ENCODE results near the gene FADS2. TPM values are rescaled to one million over a fixed set of nuclear protein-coding genes. Genes with fewer than 3 reads are reported as not detected.

Gene FADS2
- total RNA-seq, 1 experiment from 2014 or later, result 1,097 TPM

DNA sequence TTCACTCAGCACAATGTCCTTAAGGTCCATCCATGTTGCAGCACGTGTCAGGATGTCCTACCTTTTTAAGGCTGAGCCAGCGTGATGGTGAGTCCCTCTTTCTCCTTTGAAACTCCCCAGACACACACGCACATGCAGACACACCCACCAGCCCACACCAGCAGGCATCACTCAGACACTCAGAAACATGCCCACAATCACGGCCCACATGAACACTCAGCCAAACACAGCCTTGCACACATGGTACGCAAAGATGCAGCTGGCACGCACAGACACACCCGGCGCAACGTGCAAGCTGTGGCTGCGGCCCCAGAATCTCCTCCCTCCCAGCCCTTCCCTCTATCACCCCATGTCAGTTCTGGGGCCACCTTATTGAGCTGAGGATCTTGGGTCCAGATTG, 55.2 kb downstream of the FADS2 start:
- BruUV-seq (replicated peaks), result no TSS peak
- Histone ChIP-seq H3K27ac (ENCODE audit: low read depth, low read length, poor library complexity, severe bottlenecking) (no peak overlapping the region), H3K9me3 (ENCODE audit: low read depth, low read length, poor library complexity, severe bottlenecking) (no peaks in the 10 kb centered on the region), H3K36me3 (ENCODE audit: insufficient read depth, low read length, poor library complexity, severe bottlenecking) (no peaks in the 10 kb centered on the region), H3K4me3 (ENCODE audit: low read depth, low read length, poor library complexity, severe bottlenecking) (no peak overlapping the region), H3K4me1 (ENCODE audit: insufficient read depth, low read length, poor library complexity, severe bottlenecking) (peaks cover 10% of the 10 kb centered on the region), H3K27me3 (replicated peaks; ENCODE audit: insufficient read depth, low read depth, low read length, poor library complexity) (no peaks in the 10 kb centered on the region)
- no peak for DNase-seq (ENCODE audit: low spot score)
- TF ChIP-seq EZH2 (IDR thresholded peaks at IDR 0.05; ENCODE audit: borderline replicate concordance, low read depth, low read length, poor library complexity, severe bottlenecking) (no peak), CTCF (conservative IDR thresholded peaks at IDR 0.05; ENCODE audit: low read depth, low read length) (no peak)
- intact Hi-C loops (cut with micrococcal nuclease; ENCODE audit: unreplicated experiment), result no loop called here
- CTCF ChIA-PET, result interaction anchor here (0.8 to 1.2 kb wide), 2 partner anchors 16 to 199 kb away, joined by 3 read pairs; no protein-coding TSS in a partner anchor
- POLR2A ChIA-PET (ENCODE audit: low non-redundant PET), result no interaction called here

DNA sequence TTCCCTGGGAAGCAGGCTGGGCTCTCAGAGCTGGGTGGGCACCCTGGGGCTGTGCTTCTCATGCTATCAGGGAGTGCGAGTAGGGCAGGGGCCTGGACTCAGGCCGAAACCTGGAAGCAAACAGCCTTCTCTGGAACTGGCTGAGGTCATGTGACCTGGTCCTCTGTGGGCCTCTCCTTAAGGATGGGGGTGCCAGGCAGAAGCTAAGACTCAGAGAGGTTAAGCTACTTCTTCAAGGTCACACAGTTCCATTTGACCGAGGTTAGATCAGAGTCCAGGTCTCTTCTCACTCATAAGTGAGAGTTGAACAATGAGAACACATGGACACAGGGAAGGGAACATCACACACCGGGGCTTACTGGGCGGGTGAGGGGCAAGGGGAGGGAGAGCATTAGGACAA, 55.8 kb downstream of the FADS2 start:
- TF ChIP-seq CTCF (conservative IDR thresholded peaks at IDR 0.05; ENCODE audit: low read depth, low read length) (no peak), EZH2 (IDR thresholded peaks at IDR 0.05; ENCODE audit: borderline replicate concordance, low read depth, low read length, poor library complexity, severe bottlenecking) (no peak)
- CTCF ChIA-PET, result interaction anchor here (0.8 to 1.2 kb wide), 3 partner anchors 15 to 198 kb away, joined by 3 to 4 read pairs (median 3); no protein-coding TSS in a partner anchor
- BruUV-seq (replicated peaks), result no TSS peak
- DNase-seq (ENCODE audit: low spot score), result no peak
- H3K4me1 ChIP-seq (ENCODE audit: insufficient read depth, low read length, poor library complexity, severe bottlenecking), result peaks cover 10% of the 10 kb centered on the region
- H3K9me3 ChIP-seq (ENCODE audit: low read depth, low read length, poor library complexity, severe bottlenecking), result no peaks in the 10 kb centered on the region
- H3K27ac ChIP-seq (ENCODE audit: low read depth, low read length, poor library complexity, severe bottlenecking), result no peak overlapping the region
- no peaks in the 10 kb centered on the region for H3K27me3 ChIP-seq (replicated peaks; ENCODE audit: insufficient read depth, low read depth, low read length, poor library complexity)
- POLR2A ChIA-PET (ENCODE audit: low non-redundant PET), result no interaction called here
- no peaks in the 10 kb centered on the region for H3K36me3 ChIP-seq (ENCODE audit: insufficient read depth, low read length, poor library complexity, severe bottlenecking)
- H3K4me3 ChIP-seq (ENCODE audit: low read depth, low read length, poor library complexity, severe bottlenecking), result no peak overlapping the region
- intact Hi-C loops (cut with micrococcal nuclease; ENCODE audit: unreplicated experiment), result no loop called here

DNA sequence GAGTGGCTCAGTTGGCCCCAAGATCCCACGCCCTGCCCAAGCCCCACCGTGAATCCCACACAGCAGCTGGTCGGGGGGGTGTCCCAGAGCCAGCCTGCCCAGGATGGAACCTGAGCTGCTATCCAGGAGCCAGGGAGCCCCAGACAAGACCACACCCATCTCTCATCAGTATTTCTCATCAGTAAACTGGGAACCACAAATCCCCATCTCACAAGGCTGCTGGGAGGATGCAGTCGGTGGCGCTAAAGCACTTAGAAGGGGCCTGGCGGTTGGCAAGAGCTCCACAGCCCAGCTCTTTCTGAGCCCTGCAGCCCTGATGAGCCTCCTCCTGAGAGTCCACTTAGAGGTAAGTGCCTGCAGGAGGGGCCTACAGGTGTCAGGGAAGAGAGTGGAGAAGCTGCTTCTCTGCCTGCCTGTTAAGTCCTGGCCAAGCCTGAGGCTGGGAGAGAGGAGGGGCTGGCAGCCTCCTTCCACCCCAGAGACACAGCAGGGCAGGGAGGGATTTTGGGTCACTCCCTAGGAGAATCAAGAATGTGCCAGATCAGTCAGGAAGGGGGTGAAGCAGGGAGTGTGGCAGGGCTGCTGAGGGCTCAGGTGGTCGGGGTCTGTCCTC, 57.2 kb downstream of the FADS2 start:
- Histone ChIP-seq H3K27ac (ENCODE audit: low read depth, low read length, poor library complexity, severe bottlenecking) (no peak overlapping the region), H3K4me3 (ENCODE audit: low read depth, low read length, poor library complexity, severe bottlenecking) (no peak overlapping the region), H3K27me3 (replicated peaks; ENCODE audit: insufficient read depth, low read depth, low read length, poor library complexity) (no peaks in the 10 kb centered on the region), H3K4me1 (ENCODE audit: insufficient read depth, low read length, poor library complexity, severe bottlenecking) (peaks cover 10% of the 10 kb centered on the region), H3K9me3 (ENCODE audit: low read depth, low read length, poor library complexity, severe bottlenecking) (no peaks in the 10 kb centered on the region), H3K36me3 (ENCODE audit: insufficient read depth, low read length, poor library complexity, severe bottlenecking) (no peaks in the 10 kb centered on the region)
- TF ChIP-seq EZH2 (IDR thresholded peaks at IDR 0.05; ENCODE audit: borderline replicate concordance, low read depth, low read length, poor library complexity, severe bottlenecking), result no peak
- no peak for TF ChIP-seq CTCF (conservative IDR thresholded peaks at IDR 0.05; ENCODE audit: low read depth, low read length)
- no TSS peak for BruUV-seq (replicated peaks)
- DNase-seq (ENCODE audit: low spot score), result no peak
- POLR2A ChIA-PET (ENCODE audit: low non-redundant PET), result no interaction called here
- CTCF ChIA-PET, result interaction anchor here (1.3 kb wide), 1 partner anchor 15 kb away, joined by 4 read pairs; no protein-coding TSS in a partner anchor
- intact Hi-C loops (cut with micrococcal nuclease; ENCODE audit: unreplicated experiment), result no loop called here

Data from A673 (cell line).